HG03039 (cell line): ENCODE data around the gene NPBWR2.
"Not testable (repeated sequence)": the region's sequence is repeated elsewhere in the genome, so short reads cannot be mapped to it uniquely, and the experiment has no call there.

Experiments
- ATAC-seq: cut with Tn5 transposase; IDR thresholded peaks from one replicate; pipeline ENCODE4 v1.9.1; 2021; ENCODE audit warnings: mild to moderate bottlenecking, moderate library complexity; ENCODE audit not compliant: unreplicated experiment

The NPBWR2 gene

DNA sequence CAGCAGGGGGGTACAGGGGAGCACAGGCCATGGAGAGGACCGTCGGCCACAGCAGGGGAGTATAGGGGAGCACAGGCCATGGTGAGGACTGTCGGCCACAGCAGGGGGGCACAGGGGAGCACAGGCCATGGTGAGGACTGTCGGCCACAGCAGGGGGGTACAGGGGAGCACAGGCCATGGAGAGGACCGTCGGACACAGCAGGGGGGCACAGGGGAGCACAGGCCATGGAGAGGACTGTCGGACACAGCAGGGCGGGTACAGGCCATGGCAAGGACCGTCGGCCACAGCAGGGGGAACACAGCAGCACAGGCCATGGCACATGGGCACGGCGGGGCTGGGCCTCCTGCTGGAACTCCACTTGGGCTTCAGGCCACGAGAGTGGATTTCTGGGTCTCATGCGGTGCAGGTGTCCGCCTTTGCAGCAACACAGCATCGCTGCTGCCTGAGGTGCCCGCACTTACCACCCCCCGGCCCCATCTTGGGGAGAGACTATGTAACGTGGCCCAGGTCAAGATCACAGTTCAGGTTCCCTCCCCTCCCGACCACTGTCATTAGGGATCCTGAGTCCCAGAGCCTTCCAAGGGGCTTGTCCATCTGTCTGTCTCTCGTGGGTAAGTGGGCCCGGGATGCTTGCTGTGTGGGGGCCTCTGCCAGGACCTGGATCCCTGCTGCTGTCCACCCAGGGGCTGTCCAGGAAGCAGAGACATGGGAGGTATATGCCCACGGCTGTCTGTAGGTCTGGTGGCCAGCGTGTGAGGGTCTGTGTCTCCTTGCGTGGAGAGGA is 2.5 kb downstream of the NPBWR2 start:
- no peak for ATAC-seq

DNA sequence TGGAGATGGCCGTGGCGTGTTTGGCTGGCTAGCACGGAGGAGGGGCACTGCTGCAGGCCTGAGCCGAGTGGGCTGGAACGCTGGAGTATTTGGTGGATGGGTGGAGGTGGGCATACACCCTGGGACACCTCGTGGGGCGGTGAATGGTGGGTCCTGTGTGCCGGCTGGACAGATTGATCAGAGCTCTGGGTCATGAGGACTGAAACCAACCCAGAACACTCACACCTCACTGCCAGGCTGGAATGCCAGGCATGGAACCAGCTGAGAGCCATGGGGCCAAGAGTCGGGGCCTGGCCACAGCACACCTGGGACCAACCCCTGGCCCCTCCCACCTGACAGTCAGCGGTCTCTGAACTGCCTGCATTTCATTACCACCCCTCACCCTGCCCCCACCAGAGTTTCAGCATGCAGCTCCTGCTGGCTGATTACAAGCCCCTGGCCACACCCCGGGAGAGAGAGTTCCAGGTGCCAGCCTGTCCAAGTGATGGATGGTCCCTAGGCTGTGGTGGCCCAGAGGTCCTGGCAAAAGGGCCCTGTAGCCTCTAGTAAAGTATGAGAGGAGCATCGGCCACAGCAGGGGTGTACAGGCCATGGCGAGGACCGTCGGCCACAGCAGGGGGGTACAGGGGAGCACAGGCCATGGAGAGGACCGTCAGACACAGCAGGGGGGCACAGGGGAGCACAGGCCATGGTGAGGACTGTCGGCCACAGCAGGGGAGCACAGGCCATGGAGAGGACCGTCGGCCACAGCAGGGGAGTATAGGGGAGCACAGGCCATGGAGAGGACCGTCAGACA is 3.3 kb downstream of the NPBWR2 start:
- no peak for ATAC-seq

DNA sequence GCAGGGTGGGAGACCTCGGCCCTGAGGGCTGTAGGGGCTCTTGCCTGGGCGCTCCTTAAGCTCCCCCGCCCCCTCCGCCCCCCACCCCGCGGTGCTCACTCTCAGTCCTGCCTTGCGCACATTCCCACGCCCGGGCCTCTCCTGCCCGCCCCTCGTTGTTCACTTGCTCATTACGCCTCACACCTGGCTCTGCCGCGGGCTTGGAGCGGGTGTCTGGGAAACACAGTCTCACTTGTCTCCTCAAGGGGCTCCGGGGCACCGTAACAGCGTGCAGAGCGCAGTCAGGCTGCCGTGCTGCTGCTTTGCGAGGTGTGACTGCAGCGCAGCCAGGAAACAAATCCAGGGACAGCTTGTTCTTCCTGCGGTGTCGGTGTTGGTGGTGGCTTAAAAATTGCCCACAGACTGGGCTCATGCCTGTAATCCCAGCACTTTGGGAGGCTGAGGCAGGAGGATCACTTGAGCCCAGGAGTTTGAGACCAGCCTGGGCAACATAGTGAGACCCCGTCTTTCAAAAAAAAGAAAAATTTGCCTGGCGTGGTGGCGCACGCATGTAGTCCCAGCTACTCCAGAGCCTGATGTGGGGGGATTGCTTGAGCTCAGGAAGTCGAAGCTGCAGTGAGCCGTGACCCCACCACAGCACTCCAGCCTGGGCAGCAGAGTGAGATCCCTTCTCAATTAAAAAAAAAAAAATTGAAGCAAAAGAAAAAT is 4.6 kb downstream of the NPBWR2 start:
- no peak for ATAC-seq

DNA sequence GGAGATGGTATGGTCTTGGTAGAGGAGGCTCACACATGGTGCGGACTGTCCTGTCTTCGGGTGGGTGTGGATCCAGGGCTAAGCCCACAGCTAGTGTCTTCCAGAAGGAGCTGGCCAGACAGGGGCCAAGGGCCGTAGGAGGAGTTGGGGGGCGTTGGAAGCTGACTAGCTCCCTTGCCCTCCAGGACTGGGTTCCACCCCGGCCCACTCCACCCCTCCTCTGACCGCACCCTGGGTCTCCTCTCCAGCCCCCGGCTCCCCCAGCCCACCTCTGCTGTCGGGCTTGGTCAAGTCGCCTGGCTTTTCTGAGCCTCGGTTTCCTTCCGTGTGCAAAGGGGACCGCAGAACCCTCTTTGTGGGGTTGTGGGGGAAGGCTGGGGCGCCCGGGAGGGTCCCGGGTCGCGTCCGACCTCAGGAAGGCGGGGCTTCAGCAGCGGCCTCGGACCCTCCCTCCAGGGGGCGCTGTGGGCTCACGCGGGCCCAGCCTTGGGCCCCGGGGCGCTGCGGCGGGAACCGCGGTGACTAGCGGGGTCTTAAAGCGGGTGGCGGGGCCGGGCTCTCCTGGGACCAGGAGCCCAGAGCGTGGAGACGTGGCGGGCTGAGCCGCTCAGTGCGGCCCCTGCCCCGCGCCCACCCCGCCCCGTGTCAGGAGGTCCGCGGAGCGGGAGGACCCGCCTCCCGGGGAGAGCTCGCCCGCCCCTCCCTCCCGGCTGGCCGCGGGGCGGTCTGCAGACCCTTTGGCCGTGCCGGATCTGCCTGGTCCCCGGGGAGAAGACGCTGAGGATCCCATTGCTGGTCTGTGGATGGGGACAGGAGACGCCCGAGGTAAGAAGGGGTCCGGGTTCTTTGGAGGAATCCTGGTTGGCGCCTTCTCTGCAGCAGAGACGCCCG is 5.4 kb downstream of the NPBWR2 start:
- no peak for ATAC-seq

DNA sequence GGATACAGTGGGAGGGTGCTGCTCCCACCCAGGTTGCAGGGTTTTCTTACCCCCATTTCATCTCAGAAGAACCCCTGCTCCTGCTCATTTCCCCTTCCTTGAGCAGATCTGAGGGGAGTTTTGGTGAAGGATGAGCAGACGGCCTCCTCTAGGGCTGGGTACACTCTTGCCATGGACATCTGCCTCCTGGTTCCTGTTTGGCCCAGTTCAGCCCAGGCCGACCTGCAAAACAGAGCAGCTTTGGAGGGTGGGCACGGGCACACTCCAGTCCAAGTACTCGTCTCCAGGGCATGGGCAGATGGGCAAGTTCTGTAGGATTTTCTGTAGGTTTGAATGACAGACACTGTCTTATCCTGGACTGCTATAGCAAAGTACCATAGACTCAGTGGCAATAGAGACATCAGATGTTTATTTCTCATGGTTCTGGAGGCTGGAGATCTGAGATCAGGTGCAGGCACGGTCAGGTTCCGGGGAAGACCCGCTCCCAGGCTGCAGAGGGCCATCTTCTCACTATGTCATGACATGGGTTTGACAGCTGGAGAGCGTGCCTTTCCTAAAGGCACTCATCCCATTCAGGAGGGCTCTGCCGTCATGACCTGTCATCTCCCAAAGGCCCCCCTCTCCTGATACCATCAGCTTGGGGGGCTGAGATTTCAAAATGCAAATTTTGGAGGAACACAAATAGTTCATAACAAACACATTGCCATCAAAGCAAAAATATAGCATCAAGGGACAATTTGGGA is 6.2 kb downstream of the NPBWR2 start:
- no peak for ATAC-seq

DNA sequence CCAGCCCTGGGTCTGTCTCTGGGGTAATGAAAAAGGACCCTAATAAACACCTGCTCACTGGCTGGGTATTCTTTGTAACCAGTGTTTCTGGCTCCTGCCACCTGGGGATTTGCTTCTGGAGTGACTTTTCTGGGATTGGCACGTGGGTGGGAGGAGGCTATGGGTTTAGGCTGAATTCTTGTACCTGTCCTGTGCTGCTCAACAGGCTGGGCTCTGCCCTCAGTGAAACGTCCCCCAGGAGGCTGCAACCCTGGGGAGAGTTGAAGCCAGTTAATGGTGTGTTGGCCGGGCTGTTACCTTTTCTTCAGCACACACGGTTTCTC is 6.8 kb downstream of the NPBWR2 start:
- no peak for ATAC-seq

DNA sequence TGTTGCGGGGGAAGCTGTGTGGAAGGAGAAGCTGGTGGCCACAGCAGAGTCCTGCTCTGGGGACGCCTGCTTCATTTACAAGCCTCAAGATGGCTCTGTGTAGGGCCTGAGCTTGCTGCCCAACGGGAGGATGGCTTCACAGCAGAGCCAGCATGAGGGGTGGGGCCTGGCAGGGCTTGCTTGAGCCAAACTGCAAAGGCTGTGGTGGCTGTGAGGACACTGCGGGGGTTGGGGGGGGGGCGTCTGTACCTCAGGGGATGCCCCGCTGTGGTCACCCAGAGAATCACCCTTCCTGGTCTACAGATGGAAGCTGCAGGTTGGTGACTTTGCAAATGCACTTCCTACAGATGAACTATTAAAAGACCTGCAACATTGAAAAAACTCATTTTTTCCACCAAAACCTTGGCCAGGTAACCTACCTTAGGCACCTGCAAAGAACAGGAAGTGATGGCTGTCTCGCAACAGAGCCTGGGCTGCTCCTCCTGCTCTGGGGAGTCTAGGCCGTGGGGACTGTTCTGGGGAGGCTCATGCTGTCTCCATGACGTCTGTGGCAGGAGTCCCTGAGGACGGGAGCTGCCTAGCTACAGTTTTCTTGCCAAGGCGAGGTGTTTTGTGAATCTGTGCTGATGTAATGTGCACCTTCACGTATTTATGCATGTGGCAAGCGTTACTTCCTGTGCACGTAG is 7.3 kb downstream of the NPBWR2 start:
- ATAC-seq = no peak

DNA sequence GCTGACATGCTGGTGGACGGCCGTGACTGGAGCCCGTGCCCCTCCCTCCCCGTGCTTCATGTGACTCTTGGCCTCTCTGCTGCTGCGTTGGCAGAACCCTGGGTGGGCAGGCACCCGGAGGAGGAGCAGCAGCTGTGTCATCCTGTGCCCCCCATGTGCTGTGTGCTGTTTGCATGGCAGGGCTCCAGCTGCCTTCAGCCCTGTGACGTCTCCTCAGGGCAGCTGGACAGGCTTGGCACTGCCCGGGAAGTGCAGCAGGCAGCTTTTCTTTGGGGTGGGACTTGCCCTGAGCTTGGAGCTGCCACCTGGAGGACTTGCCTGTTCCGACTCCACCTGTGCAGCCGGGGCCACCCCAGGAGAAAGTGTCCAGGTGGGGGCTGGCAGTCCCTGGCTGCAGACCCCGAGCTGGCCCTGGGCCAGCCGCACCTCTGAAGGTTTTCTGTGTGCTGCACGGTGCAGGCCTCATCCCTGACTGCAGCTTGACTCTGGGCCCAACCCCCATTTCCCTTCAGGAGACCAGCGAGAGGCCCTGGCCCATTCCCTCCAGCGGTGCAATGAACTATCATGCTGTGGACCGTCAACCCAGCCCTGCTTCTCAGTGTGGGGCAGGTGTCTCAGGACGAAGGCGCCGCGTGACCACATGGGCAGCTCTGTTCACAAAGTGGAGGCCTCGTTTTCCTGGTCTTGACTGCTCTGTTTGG is 8.1 kb downstream of the NPBWR2 start:
- no peak for ATAC-seq

DNA sequence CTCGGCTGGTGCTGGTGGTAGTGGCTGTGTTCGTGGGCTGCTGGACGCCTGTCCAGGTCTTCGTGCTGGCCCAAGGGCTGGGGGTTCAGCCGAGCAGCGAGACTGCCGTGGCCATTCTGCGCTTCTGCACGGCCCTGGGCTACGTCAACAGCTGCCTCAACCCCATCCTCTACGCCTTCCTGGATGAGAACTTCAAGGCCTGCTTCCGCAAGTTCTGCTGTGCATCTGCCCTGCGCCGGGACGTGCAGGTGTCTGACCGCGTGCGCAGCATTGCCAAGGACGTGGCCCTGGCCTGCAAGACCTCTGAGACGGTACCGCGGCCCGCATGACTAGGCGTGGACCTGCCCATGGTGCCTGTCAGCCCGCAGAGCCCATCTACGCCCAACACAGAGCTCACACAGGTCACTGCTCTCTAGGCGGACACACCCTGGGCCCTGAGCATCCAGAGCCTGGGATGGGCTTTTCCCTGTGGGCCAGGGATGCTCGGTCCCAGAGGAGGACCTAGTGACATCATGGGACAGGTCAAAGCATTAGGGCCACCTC is 8.8 kb downstream of the NPBWR2 start:
- ATAC-seq = no peak

DNA sequence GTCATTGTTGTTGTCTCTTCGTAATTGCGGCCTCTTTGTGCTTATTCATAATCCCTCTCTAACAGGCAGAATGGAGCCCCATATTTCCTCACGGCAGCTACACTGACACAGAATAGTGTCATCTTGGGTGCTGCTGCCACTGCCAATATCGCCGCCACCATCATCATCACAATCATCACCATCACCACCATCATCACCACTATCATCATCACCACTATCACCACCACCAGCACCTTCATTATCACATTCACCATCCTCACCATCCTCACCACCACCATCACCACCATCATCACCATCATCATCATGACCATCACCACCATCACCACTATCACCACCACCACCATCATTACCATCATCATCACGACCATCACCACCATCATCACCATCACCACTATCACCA is 10.8 kb downstream of the NPBWR2 start:
- ATAC-seq = no peak

DNA sequence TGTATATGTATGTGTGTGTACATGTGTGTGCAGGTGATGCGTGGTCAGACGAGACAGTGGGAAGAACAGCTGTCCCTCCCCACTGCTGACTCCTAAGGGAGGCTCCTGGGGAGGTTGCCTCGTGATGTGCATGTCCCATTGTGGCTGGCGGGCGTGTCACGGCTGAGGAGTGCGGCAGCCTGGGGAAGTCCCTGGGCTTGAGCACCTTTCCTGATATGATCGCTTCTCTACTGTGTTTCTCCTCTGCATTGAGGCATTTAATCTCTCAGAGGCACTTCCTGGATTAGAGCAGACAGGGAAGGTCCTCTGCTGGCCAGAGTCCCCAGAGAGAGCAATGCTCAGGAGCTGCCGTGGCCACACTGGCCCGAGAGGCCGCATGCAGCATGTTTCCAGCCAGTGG is 11.4 kb downstream of the NPBWR2 start:
- ATAC-seq = no peak

DNA sequence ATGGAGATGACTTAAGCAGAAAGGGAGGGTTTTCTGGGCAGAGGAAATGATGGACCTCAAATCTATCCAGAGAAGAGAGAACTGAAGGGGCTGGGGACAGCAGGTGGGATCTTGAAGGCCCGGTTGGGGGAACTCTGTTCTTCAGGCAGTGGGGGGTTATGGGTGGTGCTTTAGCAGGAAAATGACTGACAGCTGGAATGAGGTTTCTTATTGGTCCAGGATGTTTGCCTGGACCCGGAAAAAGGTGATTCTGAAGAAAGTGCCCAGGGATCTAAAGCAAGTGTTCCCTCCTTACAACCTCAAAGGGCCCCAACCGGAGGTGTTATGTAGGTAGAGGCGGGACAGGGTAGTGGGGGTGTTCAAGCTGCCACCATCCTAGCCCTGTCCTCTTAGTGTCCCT is 11.9 kb downstream of the NPBWR2 start:
- ATAC-seq = no peak

DNA sequence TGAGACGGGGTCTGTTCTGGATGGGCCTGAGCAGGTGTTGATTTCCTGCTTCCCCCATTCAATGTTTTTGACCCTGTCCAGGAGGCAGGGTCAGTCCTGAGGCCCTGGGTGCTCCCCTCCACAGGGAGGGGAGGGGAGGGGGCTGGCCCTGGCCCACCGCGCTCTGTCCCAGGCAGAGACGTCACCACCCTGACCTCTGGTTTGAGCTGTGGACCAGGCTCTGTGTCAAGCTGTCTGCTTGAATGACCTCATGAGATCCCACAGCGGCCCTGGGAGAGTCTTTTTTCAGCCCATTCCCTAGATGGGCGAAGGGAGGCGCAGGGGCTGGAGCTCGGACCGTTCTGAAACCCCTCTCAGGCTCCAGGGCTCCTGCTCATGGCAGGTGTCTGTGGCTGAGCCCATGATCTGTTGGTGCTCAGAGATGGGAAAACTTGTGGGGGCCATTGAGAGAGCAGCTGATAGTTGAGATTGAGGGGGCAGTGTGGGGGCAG is 14.3 kb downstream of the NPBWR2 start:
- ATAC-seq = no peak

DNA sequence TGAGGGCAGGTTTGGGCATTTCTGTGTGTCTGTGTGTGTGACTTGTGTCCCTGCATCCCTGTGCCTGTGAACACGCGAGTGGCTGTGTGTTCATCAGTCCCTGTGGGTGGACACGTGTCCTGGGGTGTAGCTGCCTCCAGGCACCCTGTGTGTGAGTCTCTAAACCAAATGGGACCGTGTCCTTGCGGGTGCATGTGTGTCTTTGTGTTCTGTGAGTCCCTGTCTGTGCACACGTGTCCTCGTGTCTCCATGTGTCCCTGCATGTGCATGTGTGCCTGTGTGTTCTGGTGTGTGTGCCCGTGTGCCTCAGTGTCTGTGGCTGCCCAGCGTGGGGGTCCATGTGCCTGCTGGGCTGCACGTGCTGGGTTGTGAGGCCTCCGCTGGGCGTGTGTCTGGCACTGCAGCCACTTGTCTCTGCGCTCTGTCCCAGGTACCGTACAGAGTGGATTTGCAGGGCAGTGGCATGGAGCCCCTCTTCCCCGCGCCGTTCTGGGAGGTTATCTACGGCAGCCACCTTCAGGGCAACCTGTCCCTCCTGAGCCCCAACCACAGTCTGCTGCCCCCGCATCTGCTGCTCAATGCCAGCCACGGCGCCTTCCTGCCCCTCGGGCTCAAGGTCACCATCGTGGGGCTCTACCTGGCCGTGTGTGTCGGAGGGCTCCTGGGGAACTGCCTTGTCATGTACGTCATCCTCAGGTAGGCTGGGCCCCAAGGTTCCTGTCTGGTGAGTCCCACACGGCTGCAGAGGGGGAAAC is 14.9 kb downstream of the NPBWR2 start:
- no peak for ATAC-seq

DNA sequence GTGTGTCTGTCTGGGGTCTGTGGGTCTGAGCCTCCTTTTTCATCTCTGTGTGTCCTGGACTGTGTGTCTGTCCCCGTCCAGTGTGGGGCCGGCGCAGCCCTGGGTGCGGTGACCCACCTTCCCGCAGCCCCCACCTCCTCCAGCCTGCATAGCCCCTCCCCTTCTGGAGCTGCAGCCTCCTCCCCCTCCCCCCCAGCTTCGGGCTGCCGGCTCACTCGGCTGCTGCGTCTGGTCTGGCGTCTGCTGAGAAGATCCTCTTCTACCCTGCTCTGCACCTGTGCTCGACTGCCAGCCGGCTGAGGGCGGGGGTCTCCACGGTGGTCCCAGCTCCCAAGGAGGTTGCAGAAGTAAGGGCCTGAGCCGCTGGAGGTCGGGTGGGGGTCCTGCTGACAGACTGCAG is 15.6 kb downstream of the NPBWR2 start:
- no peak for ATAC-seq

DNA sequence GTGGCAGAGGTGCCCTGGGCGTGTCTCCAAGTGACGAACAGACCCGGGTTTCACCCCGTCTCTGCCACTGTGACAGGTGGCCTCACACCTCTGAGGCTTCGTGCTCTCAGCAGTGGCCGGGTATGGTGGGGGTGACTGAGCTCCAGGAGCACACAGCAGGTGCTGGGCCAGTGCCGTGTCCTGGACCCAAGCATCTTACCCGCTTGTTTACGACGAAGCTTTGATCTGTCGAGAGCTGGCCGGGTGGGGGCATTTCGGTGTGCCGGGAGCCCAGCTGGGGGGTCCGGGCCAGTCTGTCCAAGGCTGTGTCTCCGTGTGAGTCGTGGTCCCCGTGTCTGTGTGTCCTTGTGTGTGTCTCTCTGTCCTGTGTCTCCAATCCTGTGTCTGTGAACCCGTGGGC is 16.0 kb downstream of the NPBWR2 start:
- ATAC-seq = no peak

DNA sequence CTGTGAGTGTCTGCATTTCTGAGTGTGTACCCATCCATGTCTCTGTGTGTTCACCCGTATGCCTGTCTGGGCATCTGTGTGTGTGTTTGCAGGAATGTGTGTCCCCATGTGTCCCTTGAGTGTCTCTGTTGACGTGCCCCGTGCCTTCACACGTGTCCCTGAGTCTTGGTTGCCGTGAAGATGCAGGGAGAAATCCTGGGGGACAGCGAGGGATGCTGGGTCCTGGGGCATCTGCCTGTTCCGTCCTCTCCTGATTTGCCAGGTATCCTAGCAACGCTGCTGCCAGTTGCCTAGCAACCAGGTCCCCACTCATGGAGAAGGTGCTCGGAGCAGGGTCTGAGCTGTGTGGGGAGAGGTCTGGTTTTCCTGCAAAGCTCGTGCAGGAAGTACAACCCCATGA is 17.2 kb downstream of the NPBWR2 start:
- ATAC-seq = no peak

DNA sequence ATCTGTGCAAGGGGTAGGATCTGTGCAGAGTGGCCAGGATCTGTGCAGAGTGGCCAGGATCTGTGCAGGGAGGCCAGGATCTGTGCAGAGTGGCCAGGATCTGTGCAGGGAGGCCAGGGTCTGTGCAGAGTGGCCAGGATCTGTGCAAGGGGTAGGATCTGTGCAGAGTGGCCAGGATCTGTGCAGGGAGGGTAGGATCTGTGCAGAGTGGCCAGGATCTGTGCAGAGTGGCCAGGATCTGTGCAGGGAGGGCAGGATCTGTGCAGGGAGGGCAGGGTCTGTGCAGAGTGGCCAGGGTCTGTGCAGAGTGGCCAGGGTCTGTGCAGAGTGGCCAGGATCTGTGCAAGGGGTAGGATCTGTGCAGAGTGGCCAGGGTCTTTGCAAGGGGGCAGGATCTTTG is 18.8 kb downstream of the NPBWR2 start:
- ATAC-seq = not testable (repeated sequence)
